HG02870 (cell line): ENCODE measurements around the gene SLC10A1.

Experiments
- ATAC-seq: cut with Tn5 transposase; IDR thresholded peaks from one replicate; pipeline ENCODE4 v1.9.1; 2021; ENCODE audit warnings: mild to moderate bottlenecking, moderate library complexity; ENCODE audit not compliant: unreplicated experiment

The SLC10A1 gene

GRCh38 chr14:69811227-69811867, 14.3 kb upstream of the SLC10A1 start:
- no peak for ATAC-seq

GRCh38 chr14:69808919-69809808, 12.1 kb upstream of the SLC10A1 start:
- ATAC-seq, result no peak

- ATAC-seq, result no peak
These were observed 10.2 kb upstream of the SLC10A1 start for GRCh38 chr14:69807192-69807591.

GRCh38 chr14:69804902-69805301, 7.9 kb upstream of the SLC10A1 start:
- ATAC-seq, result no peak

- no peak for ATAC-seq
These were observed 6.7 kb upstream of the SLC10A1 start for GRCh38 chr14:69803753-69804152.

- no peak for ATAC-seq
These were observed 1.3 kb upstream of the SLC10A1 start for GRCh38 chr14:69798339-69798735.

GRCh38 chr14:69797573-69798338, 715 bp upstream of the SLC10A1 start:
- no peak for ATAC-seq

- ATAC-seq, result no peak
These were observed 1.4 kb downstream of the SLC10A1 start for GRCh38 chr14:69795691-69796090.

GRCh38 chr14:69794791-69795190, 2.2 kb downstream of the SLC10A1 start:
- ATAC-seq, result no peak

- ATAC-seq, result no peak
These were observed 4.1 kb downstream of the SLC10A1 start for GRCh38 chr14:69792887-69793421.

- ATAC-seq, result no peak
These were observed 7.9 kb downstream of the SLC10A1 start for GRCh38 chr14:69789118-69789640.

- ATAC-seq, result no peak
These were observed 10.4 kb downstream of the SLC10A1 start for GRCh38 chr14:69786603-69787002.

- no peak for ATAC-seq
These were observed 12.1 kb downstream of the SLC10A1 start for GRCh38 chr14:69784942-69785341.

GRCh38 chr14:69780952-69781351, 16.1 kb downstream of the SLC10A1 start:
- ATAC-seq, result no peak

GRCh38 chr14:69780092-69780491, 16.9 kb downstream of the SLC10A1 start:
- ATAC-seq, result no peak

GRCh38 chr14:69779088-69779487, 18.0 kb downstream of the SLC10A1 start:
- ATAC-seq, result no peak

- no peak for ATAC-seq
These were observed 20.1 kb downstream of the SLC10A1 start for GRCh38 chr14:69776875-69777453.

GRCh38 chr14:69775012-69775411, 22.0 kb downstream of the SLC10A1 start:
- ATAC-seq, result no peak

- no peak for ATAC-seq
These were observed 23.3 kb downstream of the SLC10A1 start for GRCh38 chr14:69773571-69774276.
